H1 (cell line): ENCODE results near the gene PHTF2. TPM values are rescaled to one million over a fixed set of nuclear protein-coding genes. Genes with fewer than 3 reads are reported as not detected.

ENCODE experiments used
- CTCF ChIA-PET: fragments of 300-600 bp; sonication (Branson Sonifier 250); formaldehyde crosslinking; loops from one replicate; lab custom pipeline; 2021; ENCODE audit not compliant: partially characterized antibody; lab: Charles Lee
- POLR2A ChIA-PET: fragments of 300-600 bp; sonication (Branson Sonifier 250); formaldehyde crosslinking; loops from one replicate; lab custom pipeline; 2021; ENCODE audit warnings: inconsistent platforms; ENCODE audit not compliant: partially characterized antibody; lab: Charles Lee
- DNase-seq, 2 experiments: peaks; one replicate each; pipeline versions ENCODE4 v3.0.0 to v3.0.0-alpha.2; 2010 to 2022; ENCODE audit warnings: low spot score in 2 of 2, low read depth in 1 of 2, mixed read lengths in 1 of 2
- FAIRE-seq: peaks from 2 replicates; lab custom pipeline; 2011; peaks lifted over from hg19 to GRCh38; lab: Jason Lieb, UNC
- H2AFZ ChIP-seq: 2 replicates; pipeline ENCODE4 v1.8.1; 2012; ENCODE audit warnings: low read length, inconsistent platforms
- H2AK5ac ChIP-seq: 2 replicates; pipeline ENCODE4 v1.6.1; 2013; ENCODE audit warnings: low read depth, low read length
- H2BK120ac ChIP-seq: replicated peaks from 2 replicates; pipeline ENCODE3; 2013; ENCODE audit warnings: low read depth, low read length, inconsistent platforms
- H2BK12ac ChIP-seq: 2 replicates; pipeline ENCODE4 v1.6.1; 2013; ENCODE audit warnings: low read depth, low read length
- H2BK15ac ChIP-seq: 2 replicates; pipeline ENCODE4 v1.6.1; 2013; ENCODE audit warnings: low read length
- H2BK20ac ChIP-seq: 2 replicates; pipeline ENCODE4 v1.6.1; 2013; ENCODE audit warnings: low read length
- H2BK5ac ChIP-seq: 2 replicates; pipeline ENCODE4 v1.6.1; 2013; ENCODE audit warnings: low read depth, low read length
- H3K14ac ChIP-seq: 2 replicates; pipeline ENCODE4 v1.6.1; 2013; ENCODE audit warnings: inconsistent platforms; ENCODE audit not compliant: insufficient read length
- H3K18ac ChIP-seq: 2 replicates; pipeline ENCODE4 v1.6.1; 2013; ENCODE audit warnings: low read length; ENCODE audit errors: extremely low read depth
- H3K23ac ChIP-seq: 2 replicates; pipeline ENCODE4 v1.6.1; 2013; ENCODE audit warnings: inconsistent platforms; ENCODE audit not compliant: insufficient read length
- H3K23me2 ChIP-seq: 2 replicates; pipeline ENCODE4 v1.6.1; 2013; ENCODE audit warnings: low read depth, low read length
- H3K27ac ChIP-seq: 2 replicates; pipeline ENCODE4 v1.6.1; 2011; ENCODE audit warnings: low read depth, low read length, inconsistent platforms
- H3K27me3 ChIP-seq, 4 experiments: replicated peaks in 1 of 4; 1 replicate in 1 of 4; 2 replicates in 3 of 4; pipeline versions ENCODE4 v1.6.1 to v1.8.1; 2011 to 2013; ENCODE audit warnings: low read length in 3 of 4, mild to moderate bottlenecking in 3 of 4, inconsistent platforms in 2 of 4, mixed read lengths in 2 of 4, moderate library complexity in 1 of 4; ENCODE audit not compliant: control insufficient read depth in 3 of 4, insufficient read depth in 3 of 4; ENCODE audit errors: extremely low read depth in 1 of 4
- H3K36me3 ChIP-seq, 4 experiments: 2 replicates each; pipeline versions ENCODE4 v1.6.1 to v1.8.1; 2011 to 2013; ENCODE audit warnings: mild to moderate bottlenecking in 4 of 4, low read length in 3 of 4, moderate library complexity in 2 of 4, control low read depth in 1 of 4, inconsistent platforms in 1 of 4; ENCODE audit not compliant: insufficient read depth in 4 of 4, control insufficient read depth in 2 of 4
- H3K4ac ChIP-seq: replicated peaks from 2 replicates; pipeline ENCODE3; 2013; ENCODE audit warnings: low read length, low read depth, mixed read lengths, inconsistent platforms; ENCODE audit not compliant: insufficient read length
- H3K4me1 ChIP-seq, 4 experiments: replicated peaks in 1 of 4; 1 replicate in 1 of 4; 2 replicates in 3 of 4; pipeline versions ENCODE4 v1.6.1 to v1.8.1; 2011 to 2013; ENCODE audit warnings: low read length in 3 of 4, inconsistent platforms in 2 of 4, mixed read lengths in 1 of 4; ENCODE audit not compliant: insufficient read depth in 4 of 4, control insufficient read depth in 3 of 4
- H3K4me2 ChIP-seq, 2 experiments: 2 replicates each; pipeline versions ENCODE4 v1.6.1 to v1.8.1; 2011 to 2013; ENCODE audit warnings: low read depth in 2 of 2, low read length in 2 of 2, control low read depth in 1 of 2, inconsistent platforms in 1 of 2, mild to moderate bottlenecking in 1 of 2; ENCODE audit not compliant: insufficient read depth in 1 of 2
- H3K4me3 ChIP-seq, 4 experiments: fragments of 200-600, 300-600 bp in 1 of 4; sonication (generic), shearing (Covaris generic), sonication (Bioruptor Twin) in 1 of 4; 2 replicates each; pipeline versions ENCODE4 v1.5.1 to v1.8.1; 2011 to 2016; ENCODE audit warnings: low read length in 4 of 4, low read depth in 3 of 4, control low read depth in 2 of 4, inconsistent platforms in 2 of 4, mild to moderate bottlenecking in 2 of 4, mixed read lengths in 1 of 4, moderate library complexity in 1 of 4; ENCODE audit not compliant: insufficient read depth in 2 of 4; ENCODE audit errors: extremely low read depth in 1 of 4
- H3K56ac ChIP-seq: replicated peaks from 2 replicates; pipeline ENCODE3; 2013; ENCODE audit warnings: low read depth, mild to moderate bottlenecking, mixed read lengths, low read length, inconsistent platforms; ENCODE audit not compliant: insufficient read length
- H3K79me1 ChIP-seq: 2 replicates; pipeline ENCODE4 v1.6.1; 2013; ENCODE audit warnings: low read depth, low read length, control low read depth
- H3K79me2 ChIP-seq, 2 experiments: 2 replicates each; pipeline versions ENCODE4 v1.6.1 to v1.8.1; 2012 to 2013; ENCODE audit warnings: low read length in 2 of 2, mild to moderate bottlenecking in 2 of 2, inconsistent platforms in 1 of 2; ENCODE audit not compliant: insufficient read depth in 2 of 2, control insufficient read depth in 1 of 2
- H3K9ac ChIP-seq, 4 experiments: replicated peaks in 1 of 4; 1 replicate in 1 of 4; 2 replicates in 3 of 4; pipeline versions ENCODE4 v1.6.1 to v1.8.1; 2011 to 2013; ENCODE audit warnings: low read depth in 3 of 4, low read length in 3 of 4, control low read depth in 2 of 4, mild to moderate bottlenecking in 2 of 4, moderate library complexity in 2 of 4, inconsistent platforms in 1 of 4; ENCODE audit errors: extremely low read depth in 1 of 4
- H3K9me3 ChIP-seq, 2 experiments: 2 replicates each; pipeline versions ENCODE4 v1.6.1 to v1.8.1; 2012 to 2013; ENCODE audit warnings: mild to moderate bottlenecking in 2 of 2, moderate library complexity in 2 of 2, control low read depth in 1 of 2, inconsistent platforms in 1 of 2, low read depth in 1 of 2, low read length in 1 of 2, mixed read lengths in 1 of 2; ENCODE audit not compliant: insufficient read depth in 2 of 2
- H4K20me1 ChIP-seq, 2 experiments: replicated peaks in 1 of 2; 2 replicates each; pipeline versions ENCODE3 to v1.8.1; 2011 to 2013; ENCODE audit warnings: inconsistent platforms in 2 of 2, low read length in 2 of 2, mild to moderate bottlenecking in 1 of 2; ENCODE audit not compliant: insufficient read depth in 2 of 2, control insufficient read depth in 1 of 2
- H4K5ac ChIP-seq: 2 replicates; pipeline ENCODE4 v1.6.1; 2013; ENCODE audit warnings: low read length, low read depth, mixed read lengths, inconsistent platforms; ENCODE audit not compliant: insufficient read length
- H4K8ac ChIP-seq: 2 replicates; pipeline ENCODE4 v1.8.0; 2013; ENCODE audit warnings: mild to moderate bottlenecking, moderate library complexity, low read length, inconsistent platforms; ENCODE audit not compliant: insufficient read depth; ENCODE audit errors: extremely low read depth
- H4K91ac ChIP-seq: replicated peaks from 2 replicates; pipeline ENCODE3; 2013; ENCODE audit warnings: low read length, mixed read lengths, inconsistent platforms; ENCODE audit not compliant: insufficient read length
- ASH2L ChIP-seq: fragments of 200-600, 300-600 bp; sonication (generic); IDR thresholded peaks from one replicate; pipeline ENCODE4 v1.7.1; 2017; ENCODE audit warnings: low read length
- BCL11A ChIP-seq, 2 experiments: IDR thresholded peaks; one replicate each; pipeline ENCODE4 v1.6.1; 2011; ENCODE audit warnings: low read depth in 2 of 2, low read length in 2 of 2, mild to moderate bottlenecking in 2 of 2
- CHD2 ChIP-seq: IDR thresholded peaks from 2 replicates; pipeline ENCODE4 v1.6.1; 2012; ENCODE audit warnings: low read length, improper control_type of control experiment
- CTBP2 ChIP-seq: IDR thresholded peaks from 2 replicates; pipeline ENCODE4 v1.7.0; 2011; ENCODE audit warnings: borderline replicate concordance, mild to moderate bottlenecking, moderate library complexity, mixed read lengths, low read length; ENCODE audit not compliant: insufficient read depth, insufficient read length
- HDAC2 ChIP-seq, 2 experiments: fragments of 300-600 bp in 1 of 2; sonication (generic) in 1 of 2; IDR thresholded peaks; 2 replicates each; pipeline ENCODE4 v1.6.1; 2011 to 2012; ENCODE audit warnings: low read depth in 2 of 2, low read length in 2 of 2, mild to moderate bottlenecking in 2 of 2, moderate library complexity in 2 of 2, borderline replicate concordance in 1 of 2, inconsistent platforms in 1 of 2
- MAX ChIP-seq: IDR thresholded peaks from 2 replicates; pipeline ENCODE4 v1.6.1; 2012; ENCODE audit warnings: inconsistent platforms
- NANOG ChIP-seq: IDR thresholded peaks from 2 replicates; pipeline ENCODE4 v1.6.1; 2011; ENCODE audit warnings: low read length, low read depth, mild to moderate bottlenecking, inconsistent platforms; ENCODE audit not compliant: insufficient read depth, poor library complexity, severe bottlenecking
- RNF2 ChIP-seq: fragments of 200-900, 300-1000 bp; sonication (generic); IDR thresholded peaks from 2 replicates; pipeline ENCODE4 v1.7.1; 2016; ENCODE audit warnings: borderline replicate concordance, low read depth, mild to moderate bottlenecking, antibody characterized with exemption, low read length; ENCODE audit not compliant: poor library complexity, severe bottlenecking; ENCODE audit errors: missing control alignments
- SP4 ChIP-seq: IDR thresholded peaks from 2 replicates; pipeline ENCODE4 v1.6.1; 2012; ENCODE audit warnings: low read length, inconsistent platforms
- TAF7 ChIP-seq: optimal IDR thresholded peaks from 2 replicates; pipeline ENCODE3; 2011; ENCODE audit warnings: low read depth, mild to moderate bottlenecking, inconsistent platforms, low read length, moderate library complexity, borderline replicate concordance
- TCF12 ChIP-seq: IDR thresholded peaks from 2 replicates; pipeline ENCODE4 v1.6.1; 2011; ENCODE audit warnings: low read depth, mild to moderate bottlenecking, low read length
- TEAD4 ChIP-seq: IDR thresholded peaks from 2 replicates; pipeline ENCODE4 v1.6.1; 2012; ENCODE audit warnings: low read depth, low read length, inconsistent platforms, mixed read lengths
- WGBS, 2 experiments: shearing (Covaris generic) in 1 of 2; methylation state at CpG; one replicate each; pipeline versions ENCODE4 v1.1.6 to v1.1.7; 2013 to 2015; ENCODE audit warnings: low lambda C conversion rate in 2 of 2, mixed read lengths in 2 of 2, inconsistent platforms in 1 of 2, low coverage in 1 of 2, missing lambda C conversion rate in 1 of 2; ENCODE audit not compliant: insufficient replicate concordance in 2 of 2, insufficient coverage in 1 of 2, insufficient read length in 1 of 2; ENCODE audit errors: extremely low coverage in 1 of 2, missing lambda C conversion rate in 1 of 2; 5-methylcytosine and 5-hydroxymethylcytosine counted together
- polyA plus RNA-seq, 7 experiments: library from polyadenylated mRNA; depleted of rRNA in 3 of 7; stranded (reverse) in 5 of 7; unstranded in 2 of 7; fragments of >200 nt in 5 of 7; fragments of 200-250 nt in 2 of 7; gene quantifications; 1 replicate in 5 of 7; 2 replicates in 1 of 7; 4 replicates in 1 of 7; pipeline versions ENCODE4 v1.2.1 to v1.2.3, GENCODE V29; 2011 to 2013; ENCODE audit warnings: missing spikeins in 2 of 7, mixed read lengths in 2 of 7
- total RNA-seq: library from RNA; stranded (reverse); fragmentation: NEBNext Ultra II Directional; extraction: Animal tissue kit (Norgen Biotek cat#: 25700); gene quantifications from 2 replicates; pipeline ENCODE4 v1.2.1, GENCODE V29; 2021

PHTF2 gene
- total and polyA plus RNA-seq, 2 of the 8 experiments (the other 6 are each of a cell fraction or from before 2014, with no cell fraction given) = 9.0 to 25.4 TPM

GRCh38 chr7:77839919-77840318 is 41.3 kb downstream of the PHTF2 start:
- Histone ChIP-seq H3K4me1 (no peaks in the 10 kb centered on the region), H3K36me3 (no peaks in the 10 kb centered on the region), H3K27me3 (no peaks in the 10 kb centered on the region), H4K20me1 (no peaks in the 10 kb centered on the region), H2BK20ac (no peak overlapping the region), H2AK5ac (no peak overlapping the region), H4K8ac (no peak overlapping the region), H4K91ac (no peak overlapping the region), H3K23me2 (no peaks in the 10 kb centered on the region), H3K9me3 (no peaks in the 10 kb centered on the region), H2BK120ac (no peak overlapping the region), H3K4me2 (no peak overlapping the region), H3K79me2 (no peaks in the 10 kb centered on the region), H3K14ac (no peak overlapping the region), H3K27ac (no peak overlapping the region), H2AFZ (no peak overlapping the region), H3K18ac (no peak overlapping the region), H2BK15ac (no peak overlapping the region), H2BK12ac (no peak overlapping the region), H3K4me3 (no peak overlapping the region), H2BK5ac (no peak overlapping the region), H4K5ac (no peak overlapping the region), H3K79me1 (no peaks in the 10 kb centered on the region), H3K4ac (no peak overlapping the region), H3K56ac (no peak overlapping the region), H3K9ac (no peak overlapping the region; a peak in 1 of 7 replicates), H3K23ac (no peak overlapping the region)
- FAIRE-seq (no peak), DNase-seq (no peak)
- ChIA-PET POLR2A (interaction anchor here (0.9 kb wide), 1 partner anchor 41 kb away, joined by 3 read pairs; no protein-coding TSS in a partner anchor), CTCF (interaction anchor here (0.7 kb wide), 1 partner anchor 110 kb away, joined by 3 read pairs; no protein-coding TSS in a partner anchor)
- TF ChIP-seq NANOG (no peak), TAF7 (no peak), CHD2 (no peak), BCL11A (IDR thresholded peaks at IDR 0.05; ENCODE audit: low read depth in 2 of 2, low read length in 2 of 2) (no peak), SP4 (no peak), TCF12 (no peak), TEAD4 (no peak), HDAC2 (IDR thresholded peaks at IDR 0.05; ENCODE audit: borderline replicate concordance in 1 of 2, low read depth in 2 of 2, low read length in 2 of 2) (no peak), CTBP2 (no peak), MAX (no peak), RNF2 (no peak), ASH2L (no peak)
- WGBS, 2 experiments = 90% methylated on average over 2 of the region's 2 CpGs; no CpG with 5 or more reads in 1 of the 2 experiments
